ENCODE data around the gene EDN2. TPM values are rescaled to one million over a fixed set of nuclear protein-coding genes. Genes with fewer than 3 reads are reported as not detected.

Gene EDN2
- total RNA-seq, 1 experiment from 2014 or later: 0.24 TPM

DNA sequence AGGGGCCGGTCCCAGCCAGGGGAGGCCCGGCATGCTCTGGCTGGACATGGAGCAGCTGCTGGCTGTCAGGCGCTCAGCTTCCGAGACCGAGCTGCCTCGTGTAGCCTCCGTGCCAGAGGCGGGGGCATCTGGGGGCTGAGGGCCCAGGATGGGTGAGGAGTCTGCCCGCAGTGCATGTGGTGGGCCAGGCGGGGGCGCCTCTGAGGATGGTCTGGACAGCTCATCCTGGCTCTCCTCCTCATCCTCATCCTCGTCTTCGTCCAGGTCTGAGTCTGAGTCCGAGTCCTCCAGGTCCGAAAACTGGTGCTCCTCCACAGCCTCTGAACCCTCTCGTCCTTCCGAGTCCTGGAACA is 28.9 kb upstream of the EDN2 start:
- no peak overlapping the region for H2BK12ac ChIP-seq (ENCODE audit: insufficient read length, low read depth, low read length)
- H3T11ph ChIP-seq (ENCODE audit: low read length): no peak overlapping the region
- H2BK20ac ChIP-seq (ENCODE audit: low read depth, low read length, poor library complexity, severe bottlenecking): no peak overlapping the region
- peaks cover 3% of the 10 kb centered on the region for H3K23me2 ChIP-seq (ENCODE audit: insufficient read length, low read depth, low read length, poor library complexity, severe bottlenecking)
- no peak overlapping the region for H3K56ac ChIP-seq (ENCODE audit: insufficient read length, low read depth, low read length)
- H4K5ac ChIP-seq (ENCODE audit: insufficient read length, low read depth, low read length): no peak overlapping the region
- no peak overlapping the region for H4K8ac ChIP-seq (replicated peaks; ENCODE audit: insufficient read length, low read depth, low read length)
- no peak overlapping the region for H2BK5ac ChIP-seq (ENCODE audit: insufficient read length, low read length)
- Mint-ChIP-seq H3K36me3 (ENCODE audit: insufficient read depth in 1 of 3, low read depth in 3 of 3) (no peaks in the 10 kb centered on the region), H3K27ac (no peak overlapping the region), H3K4me1 (peaks cover 15 to 17% of the 10 kb centered on the region in 2 experiments), H3K27me3 (ENCODE audit: low read depth) (peaks cover 14% of the 10 kb centered on the region), H3K9me3 (no peaks in the 10 kb centered on the region; a peak in 1 of 5 replicates), H3K4me3 (no peak overlapping the region; a peak in 1 of 5 replicates)
- no peak overlapping the region for H3K4me2 ChIP-seq (ENCODE audit: insufficient read depth, insufficient read length, low read length)
- no peak overlapping the region for H3K14ac ChIP-seq (ENCODE audit: insufficient read depth, low read length)
- no peak overlapping the region for H2AFZ ChIP-seq (ENCODE audit: low read length)
- no peaks in the 10 kb centered on the region for H3K9me3 ChIP-seq (ENCODE audit: control insufficient read depth, low read depth, low read length)
- no peak overlapping the region for H3K4ac ChIP-seq (ENCODE audit: low read depth, low read length)
- no peak overlapping the region for H3K18ac ChIP-seq (ENCODE audit: insufficient read length, low read depth, low read length)
- no peak overlapping the region for H2AK5ac ChIP-seq (ENCODE audit: insufficient read length, low read length)
- no peaks in the 10 kb centered on the region for H3K27me3 ChIP-seq (ENCODE audit: insufficient read depth, low read length)
- no peaks in the 10 kb centered on the region for H4K20me1 ChIP-seq (ENCODE audit: control insufficient read depth, insufficient read depth, insufficient read length)
- no peak overlapping the region for H4K91ac ChIP-seq (ENCODE audit: insufficient read length, low read depth, low read length)
- TF ChIP-seq, protein P1, sequence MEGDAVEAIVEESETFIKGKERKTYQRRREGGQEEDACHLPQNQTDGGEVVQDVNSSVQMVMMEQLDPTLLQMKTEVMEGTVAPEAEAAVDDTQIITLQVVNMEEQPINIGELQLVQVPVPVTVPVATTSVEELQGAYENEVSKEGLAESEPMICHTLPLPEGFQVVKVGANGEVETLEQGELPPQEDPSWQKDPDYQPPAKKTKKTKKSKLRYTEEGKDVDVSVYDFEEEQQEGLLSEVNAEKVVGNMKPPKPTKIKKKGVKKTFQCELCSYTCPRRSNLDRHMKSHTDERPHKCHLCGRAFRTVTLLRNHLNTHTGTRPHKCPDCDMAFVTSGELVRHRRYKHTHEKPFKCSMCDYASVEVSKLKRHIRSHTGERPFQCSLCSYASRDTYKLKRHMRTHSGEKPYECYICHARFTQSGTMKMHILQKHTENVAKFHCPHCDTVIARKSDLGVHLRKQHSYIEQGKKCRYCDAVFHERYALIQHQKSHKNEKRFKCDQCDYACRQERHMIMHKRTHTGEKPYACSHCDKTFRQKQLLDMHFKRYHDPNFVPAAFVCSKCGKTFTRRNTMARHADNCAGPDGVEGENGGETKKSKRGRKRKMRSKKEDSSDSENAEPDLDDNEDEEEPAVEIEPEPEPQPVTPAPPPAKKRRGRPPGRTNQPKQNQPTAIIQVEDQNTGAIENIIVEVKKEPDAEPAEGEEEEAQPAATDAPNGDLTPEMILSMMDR (conservative IDR thresholded peaks at IDR 0.05): peak; percentile 79
- no peak overlapping the region for H2BK15ac ChIP-seq (ENCODE audit: low read depth, low read length)
- H2BK120ac ChIP-seq (ENCODE audit: low read depth, low read length, poor library complexity, severe bottlenecking): no peak overlapping the region
- H3K23ac ChIP-seq (ENCODE audit: insufficient read length, low read depth, low read length): no peak overlapping the region
- no CpG with 5 or more reads among the region's 17 CpGs for WGBS (ENCODE audit: extremely low coverage, insufficient read length, low lambda C conversion rate)
- no peak overlapping the region for H3K27ac ChIP-seq (ENCODE audit: insufficient read length, low read depth, low read length)
- H3K79me1 ChIP-seq (ENCODE audit: insufficient read depth, low read depth, low read length, poor library complexity, severe bottlenecking): no peaks in the 10 kb centered on the region
- H3K9ac ChIP-seq (ENCODE audit: extremely low read depth, insufficient read length, low read length): no peak overlapping the region
- peak; percentile 76 for DNase-seq
- peaks cover 3% of the 10 kb centered on the region; the same call in 1 of the 2 replicates for H3K4me1 ChIP-seq (ENCODE audit: insufficient read depth, low read length)
- H3K79me2 ChIP-seq (ENCODE audit: insufficient read depth, low read length): no peaks in the 10 kb centered on the region

Measured in H9 (cell line).